Spinal cord (tissue), 10 donors: ENCODE measurements around the gene CBARP. TPM values are rescaled to one million over a fixed set of nuclear protein-coding genes. Genes with fewer than 3 reads are reported as not detected.
"Not testable (repeated sequence)": the region's sequence is repeated elsewhere in the genome, so short reads cannot be mapped to it uniquely, and the experiment has no call there.

Source experiments
- DNase-seq, 6 donors: peaks; one replicate each; pipeline versions ENCODE4 v3.0.0 to v3.0.0-alpha.2; 2013 to 2015; ENCODE audit warnings: low spot score in 6 of 6, low read depth in 4 of 6
- H3K27ac ChIP-seq: one replicate; pipeline ENCODE4 v1.5.1; 2013; ENCODE audit warnings: low read depth, low read length, control low read depth
- H3K27me3 ChIP-seq: one replicate; pipeline ENCODE4 v1.6.1; 2013; ENCODE audit warnings: low read length; ENCODE audit not compliant: control insufficient read depth, insufficient read depth
- H3K36me3 ChIP-seq: one replicate; pipeline ENCODE4 v1.6.1; 2013; ENCODE audit warnings: low read length; ENCODE audit not compliant: control insufficient read depth, insufficient read depth
- H3K4me1 ChIP-seq: one replicate; pipeline ENCODE4 v1.6.1; 2013; ENCODE audit warnings: low read length; ENCODE audit not compliant: control insufficient read depth, insufficient read depth
- H3K4me3 ChIP-seq: one replicate; pipeline ENCODE4 v1.5.1; 2013; ENCODE audit warnings: low read depth, low read length, control low read depth
- H3K9me3 ChIP-seq: one replicate; pipeline ENCODE4 v1.6.1; 2013; ENCODE audit warnings: low read length; ENCODE audit not compliant: control insufficient read depth, insufficient read depth
- WGBS: methylation state at CpG from one replicate; pipeline ENCODE4 v1.1.5; 2013; ENCODE audit warnings: missing lambda C conversion rate; ENCODE audit not compliant: insufficient coverage; 5-methylcytosine and 5-hydroxymethylcytosine counted together
- polyA plus RNA-seq, 2 donors: library from polyadenylated mRNA; unstranded; fragments of 120-200 nt; gene quantifications; one replicate each; pipeline ENCODE4 v1.2.1, GENCODE V29; 2013; ENCODE audit not compliant: insufficient read length in 2 of 2
- total RNA-seq, 2 donors: library from RNA; depleted of rRNA in 1 of 2; stranded (reverse); fragments of 120-200 nt in 1 of 2; fragments of >200 nt in 1 of 2; gene quantifications; one replicate each; pipeline versions ENCODE4 v1.2.3 to v1.2.4, GENCODE V29; 2013 to 2014
- donor health status: healthy.

The CBARP gene
- total and polyA plus RNA-seq, 4 donors, result 2.7 to 38.6 (median 20.0) TPM

- no peak overlapping the region for H3K4me3 ChIP-seq
- 64% methylated on average over 39 of the region's 39 CpGs for WGBS
- DNase-seq, result peak in 1 of 6 donors; percentile 39
- H3K36me3 ChIP-seq, result peaks cover 79% of the 10 kb centered on the region
- peaks cover 79% of the 10 kb centered on the region for H3K4me1 ChIP-seq
- H3K27me3 ChIP-seq, result no peaks in the 10 kb centered on the region
- peak overlapping the region; percentile 62 for H3K27ac ChIP-seq
- no peaks in the 10 kb centered on the region for H3K9me3 ChIP-seq
These were observed 24.2 kb downstream of the CBARP start for GRCh38 chr19:1213391-1214286.

- H3K4me3 ChIP-seq, result no peak overlapping the region
- H3K9me3 ChIP-seq, result no peaks in the 10 kb centered on the region
- H3K27me3 ChIP-seq, result no peaks in the 10 kb centered on the region
- H3K36me3 ChIP-seq, result peaks cover 76% of the 10 kb centered on the region
- peaks cover 88% of the 10 kb centered on the region for H3K4me1 ChIP-seq
- H3K27ac ChIP-seq, result no peak overlapping the region
- DNase-seq, result no peak
- 77% methylated on average over 26 of the region's 33 CpGs for WGBS
These were observed 26.1 kb downstream of the CBARP start for GRCh38 chr19:1211494-1212234.

- DNase-seq, result peak in 1 of 6 donors; percentile 57
- peaks cover 82% of the 10 kb centered on the region for H3K4me1 ChIP-seq
- no peaks in the 10 kb centered on the region for H3K9me3 ChIP-seq
- H3K4me3 ChIP-seq, result no peak overlapping the region
- peaks cover 70% of the 10 kb centered on the region for H3K36me3 ChIP-seq
- peak overlapping the region; percentile 42 for H3K27ac ChIP-seq
- 50% methylated on average over 5 of the region's 13 CpGs for WGBS
- no peaks in the 10 kb centered on the region for H3K27me3 ChIP-seq
These were observed 27.6 kb downstream of the CBARP start for GRCh38 chr19:1210227-1210538.

GRCh38 chr19:1208830-1209229 is 29.0 kb downstream of the CBARP start:
- peaks cover 72% of the 10 kb centered on the region for H3K4me1 ChIP-seq
- H3K9me3 ChIP-seq, H3K4me3 ChIP-seq: not testable (repeated sequence)

GRCh38 chr19:1206864-1207450 is 30.8 kb downstream of the CBARP start:
- Histone ChIP-seq H3K27ac (peak overlapping the region; percentile 26), H3K36me3 (peaks cover 41% of the 10 kb centered on the region), H3K4me3 (peak overlapping the region; percentile 76), H3K4me1 (peaks cover 62% of the 10 kb centered on the region), H3K9me3 (no peaks in the 10 kb centered on the region), H3K27me3 (no peaks in the 10 kb centered on the region)
- 1% methylated on average over 35 of the region's 38 CpGs for WGBS
- no peak for DNase-seq

More at GRCh38 chr19:1208830-1209229, 29.0 kb downstream of the CBARP start:
- H3K36me3 ChIP-seq, result peaks cover 57% of the 10 kb centered on the region
- not testable (repeated sequence) for H3K27ac ChIP-seq, H3K27me3 ChIP-seq, DNase-seq
- WGBS, result 78% methylated on average over 9 of the region's 10 CpGs

- H3K4me3 ChIP-seq, result peak overlapping the region; percentile 76
- H3K27ac ChIP-seq, result peak overlapping the region; percentile 26
- H3K36me3 ChIP-seq, result peaks cover 34% of the 10 kb centered on the region
- H3K9me3 ChIP-seq, result no peaks in the 10 kb centered on the region
- DNase-seq, result no peak
- peaks cover 55% of the 10 kb centered on the region for H3K4me1 ChIP-seq
- H3K27me3 ChIP-seq, result no peaks in the 10 kb centered on the region
- under 1% methylated on average over 78 of the region's 78 CpGs for WGBS
These were observed 31.5 kb downstream of the CBARP start for GRCh38 chr19:1206150-1206863.

GRCh38 chr19:1205114-1206099 is 32.4 kb downstream of the CBARP start, which contains the start of gene STK11:
STK11 (plus strand) TSS chr19:1205778; CDS start chr19:1206914, 1,136 bp downstream.
- WGBS, result 2% methylated on average over 114 of the region's 114 CpGs
- no peaks in the 10 kb centered on the region for H3K9me3 ChIP-seq
- peak; percentile 86 to 99 (median 96) for DNase-seq
- H3K4me3 ChIP-seq, result peak within 1 kb of the TSS; percentile 76
- peak within 1 kb of the TSS; percentile 54 for H3K27ac ChIP-seq
- H3K4me1 ChIP-seq, result peaks cover 47% of the 10 kb centered on the region
- no peaks in the 10 kb centered on the region for H3K27me3 ChIP-seq
- H3K36me3 ChIP-seq, result peaks cover 28% of the 10 kb centered on the region

GRCh38 chr19:1200614-1201013 is 37.2 kb downstream of the CBARP start:
- not testable (repeated sequence) for H3K4me1 ChIP-seq, H3K27ac ChIP-seq, H3K4me3 ChIP-seq, H3K36me3 ChIP-seq, H3K9me3 ChIP-seq, DNase-seq, H3K27me3 ChIP-seq
- WGBS, result 100% methylated on average over 1 of the region's 4 CpGs
